GM12878 (cell line): ENCODE measurements around the gene MYMX. TPM values are rescaled to one million over a fixed set of nuclear protein-coding genes. Genes with fewer than 3 reads are reported as not detected.

Source experiments
- ATAC-seq: fragments of 200-7000 bp; cut with Tn5 transposase; 3 replicates; pipeline ENCODE4 v1.9.1; 2020; ENCODE audit warnings: mild to moderate bottlenecking, moderate library complexity
- BruUV-seq: library from RNA; stranded (reverse); fragments of 400-500 nt; replicated peaks from 2 replicates; lab custom pipeline; 2021; lab: Mats Ljungman, UMichigan
- CTCF ChIA-PET: fragments of 300-600 bp; sonication (Branson Sonifier 250); formaldehyde crosslinking; extraction: SDS; loops from one replicate; lab custom pipeline; 2021; ENCODE audit warnings: inconsistent platforms; lab: Yijun Ruan, JAX
- POLR2A ChIA-PET: fragments of 350-600 bp; formaldehyde crosslinking; extraction: SDS; loops from one replicate; lab custom pipeline; 2021; ENCODE audit warnings: inconsistent platforms; lab: Charles Lee
- RAD21 ChIA-PET: fragments of 300-600 bp; sonication (Branson Sonifier 250); formaldehyde crosslinking; loops from one replicate; lab custom pipeline; 2023; ENCODE audit warnings: antibody characterized with exemption; ENCODE audit not compliant: unreplicated experiment; lab: Charles Lee
- SMC1A ChIA-PET: fragments of 300-600 bp; sonication (Branson Sonifier 250); formaldehyde crosslinking; loops from one replicate; lab custom pipeline; 2023; ENCODE audit not compliant: unreplicated experiment, uncharacterized antibody; lab: Charles Lee
- DNase-seq: peaks from one replicate; pipeline ENCODE4 v3.0.0-alpha.2; 2011; ENCODE audit warnings: low read depth, low spot score
- FAIRE-seq: peaks from 3 replicates; lab custom pipeline; 2011; peaks lifted over from hg19 to GRCh38; lab: Jason Lieb, UNC
- H2AFZ ChIP-seq: 2 replicates; pipeline ENCODE4 v1.6.0; 2011; ENCODE audit warnings: low read depth, low read length, control low read depth; ENCODE audit not compliant: control insufficient read depth
- H3K27ac ChIP-seq: 2 replicates; pipeline ENCODE4 v1.5.1; 2011; ENCODE audit warnings: control low read depth; ENCODE audit not compliant: control insufficient read depth, insufficient read depth
- H3K27me3 ChIP-seq, 2 experiments: replicated peaks in 1 of 2; 2 replicates each; pipeline versions ENCODE4 v1.6.0 to v1.6.1; 2011; ENCODE audit warnings: low read length in 1 of 2; ENCODE audit not compliant: control insufficient read depth in 2 of 2, insufficient read depth in 2 of 2
- H3K36me3 ChIP-seq, 2 experiments: 2 replicates each; pipeline ENCODE4 v1.5.1; 2011; ENCODE audit warnings: low read length in 1 of 2; ENCODE audit not compliant: control insufficient read depth in 2 of 2, insufficient read depth in 2 of 2
- H3K4me1 ChIP-seq: 2 replicates; pipeline ENCODE4 v1.6.1; 2011; ENCODE audit warnings: mild to moderate bottlenecking, low read length, moderate library complexity, mixed read lengths; ENCODE audit not compliant: control insufficient read depth, insufficient read depth
- H3K4me2 ChIP-seq: 2 replicates; pipeline ENCODE4 v1.6.0; 2011; ENCODE audit warnings: control low read depth; ENCODE audit not compliant: control insufficient read depth, insufficient read depth
- H3K4me3 ChIP-seq: fragments of 200-600 bp; sonication (generic); 2 replicates; pipeline ENCODE4 v1.5.1; 2016
- H3K79me2 ChIP-seq: 2 replicates; pipeline ENCODE4 v1.6.0; 2011; ENCODE audit warnings: low read length; ENCODE audit not compliant: control insufficient read depth, insufficient read depth
- H3K9ac ChIP-seq: 2 replicates; pipeline ENCODE4 v1.8.0; 2011; ENCODE audit warnings: low read length, control low read depth, mixed read lengths; ENCODE audit not compliant: control insufficient read depth, insufficient read depth
- H3K9me3 ChIP-seq: replicated peaks from 3 replicates; pipeline ENCODE4 v1.5.1; 2011; ENCODE audit warnings: mild to moderate bottlenecking, low read length; ENCODE audit not compliant: control insufficient read depth, insufficient read depth
- H4K20me1 ChIP-seq: 2 replicates; pipeline ENCODE4 v1.6.0; 2011; ENCODE audit not compliant: control insufficient read depth, insufficient read depth
- BMI1 ChIP-seq: fragments of 450-650 bp; IDR thresholded peaks from 2 replicates; pipeline ENCODE4 v1.6.1; 2016; ENCODE audit warnings: mild to moderate bottlenecking, moderate library complexity, borderline replicate concordance
- NR2C1 ChIP-seq: fragments of 450-650 bp; IDR thresholded peaks from 2 replicates; pipeline ENCODE4 v1.6.1; 2017; ENCODE audit warnings: antibody characterized with exemption, mild to moderate bottlenecking, moderate library complexity
- NR2F1 ChIP-seq: fragments of 450-650 bp; conservative IDR thresholded peaks from 2 replicates; pipeline ENCODE4 v1.6.1; 2017; ENCODE audit warnings: mild to moderate bottlenecking
- RB1 ChIP-seq: fragments of 450-650 bp; formaldehyde crosslinking; IDR thresholded peaks from 2 replicates; pipeline ENCODE4 v1.6.1; 2017; ENCODE audit warnings: mild to moderate bottlenecking, borderline replicate concordance
- WGBS: methylation state at CpG from one replicate; pipeline ENCODE4 v1.1.6; 2016; ENCODE audit warnings: low lambda C conversion rate; ENCODE audit not compliant: insufficient replicate concordance, insufficient coverage; ENCODE audit errors: missing lambda C conversion rate; 5-methylcytosine and 5-hydroxymethylcytosine counted together
- in situ Hi-C: fragments of 300-500 bp; cut with MboI; formaldehyde crosslinking; loops from 9 replicates; pipeline ENCODE4 v1.14.3; 2018; ENCODE audit warnings: mixed read lengths
- intact Hi-C: fragments of 100-400 bp; cut with micrococcal nuclease; formaldehyde crosslinking; loops from one replicate; pipeline ENCODE4 v1.14.2; 2022; ENCODE audit not compliant: unreplicated experiment
- polyA plus RNA-seq, 11 experiments: library from polyadenylated mRNA; depleted of rRNA in 4 of 11; unstranded in 6 of 11; stranded (reverse) in 5 of 11; fragments of >200 nt; fragmentation: Nextera tagmentation in 4 of 11; fragmentation: Illumina TruSeq in 1 of 11; extraction: Ambion mirVana in 4 of 11; extraction: Trizol in 1 of 11; gene quantifications; 1 replicate in 1 of 11; 2 replicates in 10 of 11; pipeline versions ENCODE4 v1.2.1 to v1.2.3, GENCODE V29; 2011 to 2016; ENCODE audit warnings: inconsistent platforms in 2 of 11, missing spikeins in 2 of 11, low read depth in 1 of 11
- total RNA-seq, 4 experiments: library from RNA; depleted of rRNA in 3 of 4; stranded (reverse); fragments of >200 nt in 3 of 4; fragmentation: Illumina TruSeq in 1 of 4; extraction: Trizol in 1 of 4; gene quantifications; 2 replicates each; pipeline versions ENCODE4 v1.2.1 to v1.2.3, GENCODE V29; 2013 to 2021

Gene MYMX
- total and polyA plus RNA-seq, 10 of the 15 experiments (the other 5 are each of a cell fraction or from before 2014, with no cell fraction given), result not detected

GRCh38 chr6:44237021-44237812, 20.5 kb downstream of the MYMX start:
- WGBS, result 31% methylated on average over 22 of the region's 22 CpGs
- Histone ChIP-seq H3K4me2 (peak overlapping the region; percentile 91), H3K27ac (peak overlapping the region; percentile 71), H3K27me3 (no peaks in the 10 kb centered on the region), H3K4me3 (peak overlapping the region; percentile 54; the same call in 1 of the 2 replicates), H2AFZ (peak overlapping the region; percentile 84), H3K9ac (peak overlapping the region; percentile 70), H3K79me2 (no peaks in the 10 kb centered on the region), H3K36me3 (peaks cover 4 to 7% of the 10 kb centered on the region in 2 experiments; a peak in 3 of 4 replicates), H3K4me1 (peaks cover 8% of the 10 kb centered on the region), H4K20me1 (no peaks in the 10 kb centered on the region), H3K9me3 (no peaks in the 10 kb centered on the region)
- intact Hi-C loops (no loop called here), in situ Hi-C loops (loop anchor here (5.0 to 10.0 kb wide), 2 partner anchors 65 to 132 kb away; no protein-coding TSS in a partner anchor)
- ChIA-PET CTCF (interaction anchor here (0.6 to 6.4 kb wide), 31 partner anchors 8 to 146 kb away, joined by 3 to 117 read pairs (median 4); partner anchors contain the start of genes HSP90AB1, SLC29A1 and SLC35B2), SMC1A (interaction anchor here (0.6 to 2.4 kb wide), 9 partner anchors 10 to 68 kb away, joined by 3 to 6 read pairs (median 3); partner anchors contain the start of genes SLC29A1 and SLC35B2), RAD21 (interaction anchor here (0.7 to 4.8 kb wide), 8 partner anchors 13 to 140 kb away, joined by 3 to 29 read pairs (median 8); partner anchors contain the start of gene SLC29A1), POLR2A (interaction anchor here (0.6 to 4.4 kb wide), 9 partner anchors 9 to 513 kb away, joined by 3 to 27 read pairs (median 6); partner anchors contain the start of gene HSP90AB1)
- no TSS peak for BruUV-seq
- no peak for TF ChIP-seq RB1
- no peak for TF ChIP-seq BMI1
- TF ChIP-seq NR2C1, result no peak
- peak; percentile 31 for TF ChIP-seq NR2F1
- DNase-seq (no peak), FAIRE-seq (no peak), ATAC-seq (peak; percentile 82)
